ENCODE measurements around the gene PSMA5.
"Not testable (repeated sequence)": the region's sequence is repeated elsewhere in the genome, so short reads cannot be mapped to it uniquely, and the experiment has no call there.

The PSMA5 gene

GRCh38 chr1:109379907-109380306 lies 46.3 kb downstream of the PSMA5 start:
- H3K27ac ChIP-seq: no peak overlapping the region
- TF ChIP-seq, protein P1, sequence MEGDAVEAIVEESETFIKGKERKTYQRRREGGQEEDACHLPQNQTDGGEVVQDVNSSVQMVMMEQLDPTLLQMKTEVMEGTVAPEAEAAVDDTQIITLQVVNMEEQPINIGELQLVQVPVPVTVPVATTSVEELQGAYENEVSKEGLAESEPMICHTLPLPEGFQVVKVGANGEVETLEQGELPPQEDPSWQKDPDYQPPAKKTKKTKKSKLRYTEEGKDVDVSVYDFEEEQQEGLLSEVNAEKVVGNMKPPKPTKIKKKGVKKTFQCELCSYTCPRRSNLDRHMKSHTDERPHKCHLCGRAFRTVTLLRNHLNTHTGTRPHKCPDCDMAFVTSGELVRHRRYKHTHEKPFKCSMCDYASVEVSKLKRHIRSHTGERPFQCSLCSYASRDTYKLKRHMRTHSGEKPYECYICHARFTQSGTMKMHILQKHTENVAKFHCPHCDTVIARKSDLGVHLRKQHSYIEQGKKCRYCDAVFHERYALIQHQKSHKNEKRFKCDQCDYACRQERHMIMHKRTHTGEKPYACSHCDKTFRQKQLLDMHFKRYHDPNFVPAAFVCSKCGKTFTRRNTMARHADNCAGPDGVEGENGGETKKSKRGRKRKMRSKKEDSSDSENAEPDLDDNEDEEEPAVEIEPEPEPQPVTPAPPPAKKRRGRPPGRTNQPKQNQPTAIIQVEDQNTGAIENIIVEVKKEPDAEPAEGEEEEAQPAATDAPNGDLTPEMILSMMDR (conservative IDR thresholded peaks at IDR 0.05): no peak

- no peak overlapping the region for H3K27ac ChIP-seq
- TF ChIP-seq, protein P1 (conservative IDR thresholded peaks at IDR 0.05): no peak
These were observed 46.8 kb downstream of the PSMA5 start for GRCh38 chr1:109379422-109379821.

DNA sequence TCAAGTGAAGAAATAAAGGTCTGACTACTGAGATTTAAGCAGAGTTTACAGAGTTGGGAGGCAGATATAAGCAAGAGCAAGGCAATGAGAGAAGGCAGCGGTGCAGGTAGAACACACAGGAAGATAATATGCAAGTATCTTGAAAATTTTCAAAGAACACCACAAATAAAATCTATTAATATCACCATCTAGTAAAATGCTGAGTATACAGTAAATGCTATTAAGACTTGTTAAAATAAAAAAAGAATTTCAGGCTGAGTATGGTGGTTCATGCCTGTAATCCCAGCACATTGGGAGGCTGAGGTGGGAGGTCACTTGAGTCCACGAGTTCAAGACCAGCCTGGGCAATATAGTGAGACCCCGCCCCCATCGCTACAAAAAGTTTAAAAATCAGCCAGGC lies 48.5 kb downstream of the PSMA5 start:
- TF ChIP-seq, protein P1 (conservative IDR thresholded peaks at IDR 0.05): no peak
- no peak overlapping the region for H3K27ac ChIP-seq

DNA sequence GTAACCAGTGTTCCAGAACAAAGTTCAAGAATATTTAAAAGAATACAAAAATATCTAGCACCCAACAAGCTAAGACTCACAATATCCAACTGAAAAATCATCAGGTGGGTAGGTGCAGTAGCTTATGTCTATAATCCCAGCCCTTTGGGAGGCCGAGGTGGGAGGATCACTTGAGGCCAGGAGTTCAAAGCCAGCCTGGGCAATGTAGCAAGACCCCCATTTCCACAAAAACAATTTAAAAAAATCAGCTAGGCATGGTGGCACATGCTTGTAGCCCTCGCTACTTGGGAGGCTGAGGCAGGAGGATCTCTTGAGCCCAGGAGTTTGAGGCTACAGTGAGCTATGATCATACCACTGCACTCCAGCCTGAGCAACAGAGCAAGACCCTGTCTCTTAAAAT lies 52.6 kb downstream of the PSMA5 start:
- not testable (repeated sequence) for H3K27ac ChIP-seq

- no peak overlapping the region for H3K27ac ChIP-seq
- TF ChIP-seq, protein P1 (conservative IDR thresholded peaks at IDR 0.05): no peak
These were observed 53.1 kb downstream of the PSMA5 start for GRCh38 chr1:109373126-109373525.

DNA sequence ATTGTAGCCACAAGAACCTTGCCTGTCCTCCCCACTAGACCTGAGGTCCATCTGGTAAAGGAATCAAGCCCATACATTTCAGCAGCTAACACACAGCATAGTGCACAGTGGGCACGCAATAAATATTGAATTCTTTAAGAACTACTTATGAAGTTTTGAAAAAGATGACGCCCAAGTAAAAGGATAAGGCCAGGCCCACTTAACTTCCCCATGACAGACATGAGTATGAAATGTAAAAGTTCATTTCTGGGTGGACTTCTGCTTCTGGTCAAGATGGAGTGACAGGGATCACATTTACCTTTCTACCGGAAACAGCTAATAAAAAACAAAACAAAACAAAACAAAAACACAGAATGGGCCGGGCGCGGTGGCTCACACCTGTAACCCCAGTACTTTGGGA lies 54.0 kb downstream of the PSMA5 start:
- no peak overlapping the region for H3K27ac ChIP-seq
- TF ChIP-seq, protein P1 (conservative IDR thresholded peaks at IDR 0.05): no peak

DNA sequence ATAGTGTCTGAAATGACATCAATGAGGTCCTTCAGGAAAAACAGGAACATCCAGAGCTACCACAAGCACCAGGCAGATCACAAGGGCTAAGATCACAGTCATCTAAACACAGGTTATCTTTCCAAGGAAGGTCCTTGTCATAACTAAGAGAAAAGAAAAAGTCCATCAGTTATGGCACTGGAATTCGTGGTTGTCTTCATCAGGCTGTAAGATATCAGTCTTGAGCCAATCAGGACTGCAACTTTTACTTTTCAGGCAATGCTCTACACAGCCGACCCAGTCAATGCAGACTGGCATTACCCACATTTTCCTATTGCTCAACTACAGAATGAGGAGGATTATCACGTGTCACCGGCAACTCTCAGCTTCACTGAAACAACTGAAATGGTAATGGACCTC lies 54.9 kb downstream of the PSMA5 start:
- TF ChIP-seq, protein P1 (conservative IDR thresholded peaks at IDR 0.05): no peak
- peak overlapping the region; percentile 52 for H3K27ac ChIP-seq

- TF ChIP-seq, protein P1 (conservative IDR thresholded peaks at IDR 0.05): no peak
- H3K27ac ChIP-seq: peak overlapping the region; percentile 52
These were observed 55.4 kb downstream of the PSMA5 start for GRCh38 chr1:109370712-109371340.

Measured in VCaP (cell line).